Activated CD4-positive, alpha-beta T cell treated with anti-CD3 and anti-CD28 coated beads, Interleukin-2, Interleukin-4, amounts not matched to agents 100 ng/mL and 50 ng/mL, durations not matched to agents 16 hours and 8 hours (primary cell): ENCODE measurements around the gene NFIA.

ENCODE experiments used
- DNase-seq: peaks from one replicate; pipeline ENCODE4 v3.0.0-alpha.2; 2020; ENCODE audit warnings: low spot score

The NFIA gene

DNA sequence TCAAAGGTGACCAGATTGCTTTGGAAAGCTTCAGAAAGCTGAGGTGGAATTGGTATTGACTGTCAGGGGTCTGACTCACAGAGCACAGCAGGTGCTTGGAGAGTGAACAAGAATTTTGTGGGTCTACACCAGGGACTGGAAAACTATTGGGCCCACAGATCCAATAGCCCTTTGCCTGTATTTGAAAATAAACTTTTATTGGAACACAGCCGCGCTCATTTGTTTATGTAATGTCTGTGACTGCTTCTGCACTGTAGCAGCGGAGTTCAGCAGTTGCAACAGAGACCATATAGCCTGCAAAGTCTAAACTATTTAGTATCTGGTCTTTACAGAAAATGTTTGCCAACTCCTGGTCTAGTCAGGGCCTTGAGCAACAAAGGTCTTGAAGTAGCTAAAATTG, 315.6 kb downstream of the NFIA start:
- DNase-seq = no peak

DNA sequence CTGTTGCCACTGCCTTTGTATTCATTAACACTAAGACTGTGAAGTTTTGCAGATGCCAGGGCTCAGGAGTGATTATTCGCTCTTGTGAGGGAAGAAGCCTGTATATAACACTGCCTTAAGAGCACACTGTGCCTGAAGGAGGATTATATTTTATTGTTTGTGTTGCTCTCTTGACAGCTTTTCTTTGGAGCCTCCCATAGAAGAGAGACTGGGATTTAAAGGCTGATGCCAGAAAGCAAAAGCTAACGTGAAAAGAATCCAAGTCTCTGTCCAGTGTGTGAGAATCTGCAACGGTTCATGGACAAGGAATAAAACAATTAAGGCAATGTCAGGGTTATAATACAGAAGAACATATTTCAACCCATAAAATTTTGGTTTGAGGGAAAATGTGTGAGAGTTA, 316.8 kb downstream of the NFIA start:
- DNase-seq = no peak

DNA sequence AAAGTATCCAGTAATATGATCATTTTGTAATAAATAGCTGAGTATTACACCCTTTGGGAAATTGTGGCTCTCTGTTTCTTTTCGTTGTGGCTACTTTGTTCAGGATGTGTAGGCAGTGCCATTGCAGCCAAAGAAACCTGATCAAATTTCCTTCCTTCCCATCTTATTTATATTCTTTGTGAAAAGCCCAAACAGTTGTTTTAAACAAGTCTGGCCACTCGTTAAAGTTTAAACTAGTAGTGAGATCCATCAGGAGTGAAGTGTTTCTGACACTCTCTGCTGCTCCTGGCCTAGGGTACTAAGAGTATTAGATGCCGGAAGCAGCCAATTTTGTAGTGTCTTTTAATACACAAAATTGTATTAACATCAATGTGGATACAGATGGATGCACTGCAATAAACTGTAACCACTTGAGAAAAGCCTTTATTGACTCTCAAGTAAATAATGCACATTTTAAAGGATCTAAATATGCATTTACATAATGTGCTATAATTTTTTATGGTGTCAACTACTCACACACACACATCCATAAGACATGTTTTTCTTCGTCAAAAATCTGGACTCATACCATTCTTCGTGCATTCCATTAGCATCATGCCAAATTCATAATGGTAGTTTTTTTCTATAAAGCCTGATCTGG, 317.9 kb downstream of the NFIA start:
- no peak for DNase-seq

DNA sequence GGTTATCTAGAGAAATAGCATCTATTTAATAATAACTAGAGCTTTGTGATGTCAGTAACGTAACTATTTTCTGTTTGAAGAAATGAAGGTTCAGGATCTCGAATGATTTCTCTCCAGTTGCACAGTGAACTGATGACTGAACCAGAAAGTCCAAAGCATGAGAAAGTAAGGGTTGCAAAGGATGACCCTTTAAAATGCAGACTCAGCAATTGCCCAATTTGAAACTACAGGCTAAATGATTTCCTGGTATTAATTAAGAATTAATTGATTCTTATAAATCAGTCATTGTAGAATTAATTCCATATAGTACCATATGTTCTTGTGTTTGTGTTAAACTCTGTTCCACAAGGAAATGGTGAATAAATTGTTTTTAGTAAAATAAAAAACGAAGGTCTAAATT, 318.6 kb downstream of the NFIA start:
- DNase-seq = no peak

DNA sequence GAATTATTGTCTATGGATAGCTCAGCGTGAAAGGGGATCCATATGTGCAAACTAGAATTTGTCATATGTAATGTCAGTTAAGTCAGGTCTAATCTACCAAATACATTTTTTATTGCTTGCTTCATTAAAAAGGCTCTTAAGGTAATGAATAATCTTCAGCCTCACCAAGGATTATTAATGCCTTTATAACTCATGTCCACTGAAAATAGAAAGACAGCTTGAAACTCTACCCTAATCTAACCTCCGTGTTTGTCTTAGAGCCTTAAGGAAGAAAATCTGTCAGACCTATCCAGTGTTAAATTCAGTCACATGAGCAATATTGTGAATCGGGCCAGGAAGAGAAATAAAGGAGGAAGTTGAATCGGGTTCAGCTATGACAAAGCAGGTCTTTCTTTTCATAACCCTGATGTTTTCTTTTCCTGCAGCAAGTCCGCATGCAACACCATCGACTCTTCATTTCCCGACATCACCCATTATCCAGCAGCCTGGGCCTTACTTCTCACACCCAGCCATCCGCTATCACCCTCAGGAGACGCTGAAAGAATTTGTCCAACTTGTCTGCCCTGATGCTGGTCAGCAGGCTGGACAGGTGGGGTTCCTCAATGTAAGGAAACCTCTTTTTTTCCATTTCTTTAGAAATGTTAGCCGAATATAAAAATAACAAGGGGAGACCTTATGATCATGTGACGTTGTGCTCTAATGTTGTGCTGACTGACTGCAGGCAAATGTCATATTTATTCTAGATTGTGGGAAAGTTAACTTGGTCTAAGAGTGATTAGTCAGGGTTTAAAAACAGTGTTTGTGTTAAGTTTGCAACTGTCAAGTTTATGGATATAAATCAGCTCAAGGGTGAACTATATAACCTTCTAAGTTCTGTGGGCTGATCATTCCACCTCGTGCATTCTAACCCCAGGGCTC, 321.6 kb downstream of the NFIA start:
- DNase-seq = no peak

DNA sequence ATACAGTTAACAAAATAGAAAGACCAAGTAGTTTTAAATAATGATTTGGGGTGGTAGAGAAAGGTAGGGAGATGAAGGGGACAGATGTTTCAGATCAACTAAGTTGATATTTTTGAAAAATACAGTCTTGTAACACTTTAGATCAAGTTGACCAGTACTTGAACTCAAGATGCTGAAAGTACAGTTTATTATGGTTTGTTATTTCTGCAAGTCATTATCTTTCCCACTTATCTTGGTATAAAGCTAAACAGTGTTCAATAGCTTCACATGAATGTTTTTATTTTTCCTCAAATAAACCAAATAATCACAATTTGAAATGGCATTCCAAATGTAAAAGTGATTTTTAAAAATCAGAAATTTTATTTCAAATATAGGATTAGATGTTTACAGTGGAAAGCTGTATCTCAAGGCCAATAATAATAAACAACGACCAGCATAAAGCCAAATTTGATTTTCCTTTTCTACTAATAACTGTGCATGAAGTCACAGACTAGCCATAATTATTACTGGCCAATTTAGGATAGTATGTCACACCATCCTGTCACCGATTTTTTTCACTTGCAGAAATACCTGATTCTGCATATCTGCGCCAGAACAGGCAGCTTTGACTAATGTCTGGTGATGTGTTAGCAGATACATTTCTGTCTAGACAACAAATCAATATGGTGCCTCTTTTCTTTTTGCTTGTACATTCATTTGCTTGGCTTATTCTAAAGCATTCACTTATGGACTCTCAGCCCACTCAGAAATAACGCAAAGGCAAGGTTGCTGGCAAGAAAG, 322.4 kb downstream of the NFIA start:
- no peak for DNase-seq

DNA sequence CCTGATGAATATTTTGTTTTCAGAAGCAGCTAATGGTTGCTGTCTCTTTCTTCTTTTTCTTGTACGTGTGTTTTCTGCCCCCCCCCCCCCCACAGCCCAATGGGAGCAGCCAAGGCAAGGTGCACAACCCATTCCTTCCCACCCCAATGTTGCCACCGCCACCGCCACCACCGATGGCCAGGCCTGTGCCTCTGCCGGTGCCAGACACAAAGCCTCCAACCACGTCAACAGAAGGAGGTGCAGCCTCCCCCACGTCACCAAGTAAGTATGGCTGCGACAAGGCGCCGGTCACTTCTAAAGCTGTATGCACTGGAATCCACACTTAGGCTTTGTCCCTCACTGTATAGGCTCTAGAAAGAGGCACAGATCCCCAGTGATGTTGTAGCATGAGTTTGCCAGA, 324.1 kb downstream of the NFIA start:
- DNase-seq = no peak

DNA sequence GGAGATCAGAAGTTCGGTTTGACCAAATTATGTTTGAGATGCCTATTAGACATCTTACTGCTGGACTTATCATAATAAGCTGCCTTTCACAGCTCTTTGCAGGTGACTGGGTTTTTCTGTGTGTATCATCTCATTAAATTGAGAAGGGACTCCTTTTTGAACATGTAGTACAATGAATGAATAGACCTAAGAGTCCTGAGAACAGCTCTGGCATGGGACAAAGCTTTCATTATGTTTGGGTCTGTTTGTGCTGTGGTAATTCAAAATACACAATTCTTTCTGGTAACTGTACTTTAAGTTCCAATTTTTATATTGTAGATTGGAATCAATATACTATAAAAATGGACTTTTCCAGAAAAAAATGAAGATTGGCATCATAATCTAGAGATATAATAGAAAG, 330.2 kb downstream of the NFIA start:
- no peak for DNase-seq

DNA sequence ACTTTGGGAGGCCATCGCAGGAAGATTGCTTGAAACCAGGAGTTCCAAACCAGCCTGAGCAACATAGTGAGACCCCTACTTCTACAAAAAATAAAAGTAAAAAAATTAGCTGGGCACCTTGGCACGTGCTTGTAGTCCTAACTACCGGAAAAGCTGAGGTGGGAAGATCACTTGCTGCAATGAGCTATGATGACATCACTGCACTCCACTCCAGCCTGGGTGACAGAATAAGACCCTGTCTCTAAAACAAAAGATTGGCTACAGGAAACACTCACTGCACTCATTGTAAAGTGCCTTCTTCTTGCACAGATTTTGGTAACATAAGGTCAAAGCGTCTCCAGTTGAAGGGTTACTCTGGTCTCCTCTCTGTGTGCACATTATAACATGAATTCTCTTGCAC, 336.8 kb downstream of the NFIA start:
- no peak for DNase-seq

DNA sequence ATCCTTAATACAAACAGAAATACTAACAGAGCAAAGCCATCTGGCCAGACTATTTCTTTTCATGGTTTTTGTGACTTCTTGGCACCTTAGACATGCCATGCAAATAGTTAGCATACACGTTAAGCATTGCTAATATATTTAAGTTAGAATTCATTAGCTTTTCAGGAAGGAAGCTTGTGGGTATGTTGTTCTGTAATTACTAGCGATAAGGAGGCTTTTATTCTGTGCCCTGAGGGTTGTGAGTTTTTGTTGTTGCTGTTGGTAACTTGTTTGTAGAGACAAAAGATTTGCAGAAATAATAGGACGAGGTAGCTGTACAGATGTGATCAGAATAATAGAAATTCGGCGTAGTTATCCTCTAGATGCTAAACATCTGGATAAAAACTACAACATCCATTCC, 337.3 kb downstream of the NFIA start:
- no peak for DNase-seq

DNA sequence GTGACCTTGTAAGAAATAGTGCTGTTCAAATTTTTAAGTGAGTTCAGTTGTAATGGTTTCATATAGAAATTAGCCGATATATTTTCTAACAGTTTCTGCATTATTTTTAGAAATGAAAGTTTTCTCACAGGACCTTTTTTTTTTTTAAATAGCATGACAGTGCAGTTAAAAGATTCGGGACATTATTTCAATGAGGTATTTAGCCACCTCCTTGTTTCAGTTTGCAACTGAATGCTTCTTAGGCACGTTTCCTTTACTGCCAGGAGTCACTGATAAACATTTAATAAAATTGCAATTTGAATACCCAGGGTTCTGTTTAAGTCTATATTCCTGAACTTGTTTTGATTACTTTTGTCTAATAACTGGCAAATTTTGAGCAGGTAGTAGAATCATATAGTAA, 337.9 kb downstream of the NFIA start:
- DNase-seq = no peak

DNA sequence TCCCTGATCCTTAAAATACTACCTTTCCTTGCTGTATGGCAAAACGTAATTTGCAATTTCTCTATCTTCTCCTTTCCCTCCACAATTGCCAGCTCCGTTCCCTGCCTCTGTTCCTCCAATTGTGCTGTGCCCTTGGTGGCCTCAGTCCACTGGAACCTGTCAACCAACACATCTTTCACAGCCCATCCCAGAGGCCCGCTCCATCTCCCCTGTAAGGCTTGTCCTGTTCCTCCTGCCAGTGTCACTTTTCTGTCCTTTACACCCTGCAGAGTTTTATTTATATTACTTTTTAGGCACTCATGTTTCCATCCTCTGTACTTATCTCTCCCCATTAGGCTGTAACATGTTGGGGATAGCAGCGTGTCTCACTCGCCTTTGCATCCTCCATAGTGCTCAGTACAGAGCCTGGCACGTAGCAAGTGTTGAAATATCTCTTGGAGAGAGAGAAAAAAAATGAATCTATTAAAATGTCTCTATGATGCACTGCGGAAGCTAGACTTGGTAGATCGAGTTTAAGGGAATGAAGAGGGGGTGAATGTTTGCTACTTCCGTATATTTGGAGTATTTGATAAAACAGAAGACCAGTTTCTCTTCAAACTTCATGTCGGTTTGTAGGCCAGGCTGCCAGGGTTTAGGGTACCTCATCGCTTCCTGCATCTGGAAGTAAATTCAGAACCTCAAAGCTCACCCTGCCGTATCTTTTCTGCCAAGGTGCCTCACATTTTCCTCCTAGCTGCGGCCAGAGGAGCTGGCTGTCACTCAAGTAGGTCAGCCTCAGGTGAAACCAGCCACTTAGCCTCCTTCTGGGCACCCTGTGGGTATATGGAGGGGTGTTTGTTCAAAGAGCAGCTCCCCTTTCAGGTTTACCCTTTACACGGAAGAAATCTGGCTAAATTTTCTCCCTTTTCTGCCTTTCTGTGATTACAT, 338.8 kb downstream of the NFIA start:
- no peak for DNase-seq

DNA sequence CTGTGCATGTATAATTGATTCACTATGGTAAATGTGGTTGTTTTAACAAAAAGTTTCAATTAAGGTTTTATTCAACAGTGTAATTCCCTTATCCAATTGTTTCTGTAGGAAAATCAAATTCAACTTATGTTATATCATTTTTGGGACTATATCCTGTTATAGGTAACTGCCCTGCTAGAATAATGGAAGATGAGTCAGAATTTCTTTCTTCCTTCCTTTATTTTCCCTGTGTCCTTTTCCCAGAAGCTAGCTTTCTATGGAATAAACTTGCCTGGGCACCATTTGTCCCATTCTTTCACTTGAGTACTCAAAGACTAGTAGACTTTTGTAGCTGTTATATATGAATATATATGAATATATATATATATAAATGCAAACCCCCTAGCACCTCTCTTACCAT, 341.3 kb downstream of the NFIA start:
- no peak for DNase-seq

DNA sequence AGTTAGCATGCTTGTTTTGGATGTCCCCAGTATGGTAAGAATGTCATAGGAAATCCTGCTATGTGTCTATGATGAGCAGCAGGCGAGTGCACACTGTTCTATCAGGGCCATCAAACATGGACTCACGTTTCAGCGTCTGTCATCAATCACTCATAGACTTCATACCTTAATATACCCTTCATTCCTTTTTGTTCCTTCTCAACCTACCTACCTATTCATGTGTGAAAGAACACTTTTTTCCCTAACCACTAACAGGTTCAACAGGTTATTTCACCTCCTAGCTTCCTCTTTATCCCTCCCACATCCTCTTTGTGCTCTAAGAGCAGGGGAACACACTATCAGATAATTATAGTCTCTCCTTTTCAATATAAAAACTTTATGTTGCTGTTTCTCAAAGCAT, 342.0 kb downstream of the NFIA start:
- DNase-seq = no peak

DNA sequence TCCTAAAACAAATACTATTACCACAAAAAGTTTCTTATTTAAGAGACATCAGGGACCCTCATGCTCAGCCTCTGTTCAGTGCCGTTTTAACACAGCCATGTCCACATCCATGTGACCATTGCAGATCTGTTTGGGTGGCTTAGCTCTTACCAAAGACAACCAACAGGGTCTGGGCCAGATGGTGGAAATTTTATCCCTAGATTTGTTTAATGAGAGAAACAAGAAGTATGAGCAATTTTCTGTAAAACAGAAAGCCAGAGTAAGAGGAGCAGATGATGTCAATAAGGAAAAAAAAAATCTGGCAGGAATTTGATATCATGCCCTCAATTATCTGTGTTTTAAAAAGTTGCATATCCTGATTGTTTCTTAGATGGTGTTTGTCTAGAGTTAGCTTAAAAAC, 342.7 kb downstream of the NFIA start:
- no peak for DNase-seq

DNA sequence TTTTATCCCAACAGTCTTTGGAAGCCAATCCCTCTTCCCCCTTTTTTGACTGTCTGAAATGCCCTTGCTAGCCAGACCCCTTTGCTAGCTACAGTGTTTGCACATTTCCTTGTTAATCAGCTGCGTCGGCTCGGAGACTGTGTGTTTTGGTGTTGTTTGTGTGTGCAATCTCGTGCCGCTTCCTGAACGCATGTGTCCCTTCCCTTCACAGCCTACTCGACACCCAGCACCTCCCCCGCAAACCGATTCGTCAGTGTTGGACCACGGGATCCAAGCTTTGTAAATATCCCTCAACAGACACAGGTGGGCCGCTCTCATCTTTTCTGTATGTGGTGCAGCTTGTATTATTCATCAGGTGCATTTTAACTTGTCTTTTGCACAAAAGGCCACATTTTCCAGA, 343.9 kb downstream of the NFIA start:
- no peak for DNase-seq

DNA sequence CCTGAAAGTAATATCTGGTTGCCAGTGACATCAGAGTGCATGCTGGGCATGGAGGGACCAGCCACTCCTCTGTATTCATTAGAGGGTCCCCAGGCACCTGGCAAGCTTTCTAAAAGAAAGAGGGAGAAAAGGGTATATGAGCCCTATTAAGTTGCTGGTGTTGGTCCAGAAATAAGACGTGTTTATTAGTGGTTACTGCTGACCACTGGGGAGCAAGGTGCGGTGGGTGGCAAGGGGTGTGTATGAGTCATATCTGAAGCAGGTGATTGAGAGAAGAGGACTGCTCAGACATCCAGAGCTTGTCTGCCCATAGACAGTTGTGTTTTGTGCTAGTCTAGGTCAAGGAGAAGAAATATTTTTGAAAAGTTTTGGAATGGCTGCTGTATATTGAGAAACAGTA, 344.5 kb downstream of the NFIA start:
- no peak for DNase-seq

DNA sequence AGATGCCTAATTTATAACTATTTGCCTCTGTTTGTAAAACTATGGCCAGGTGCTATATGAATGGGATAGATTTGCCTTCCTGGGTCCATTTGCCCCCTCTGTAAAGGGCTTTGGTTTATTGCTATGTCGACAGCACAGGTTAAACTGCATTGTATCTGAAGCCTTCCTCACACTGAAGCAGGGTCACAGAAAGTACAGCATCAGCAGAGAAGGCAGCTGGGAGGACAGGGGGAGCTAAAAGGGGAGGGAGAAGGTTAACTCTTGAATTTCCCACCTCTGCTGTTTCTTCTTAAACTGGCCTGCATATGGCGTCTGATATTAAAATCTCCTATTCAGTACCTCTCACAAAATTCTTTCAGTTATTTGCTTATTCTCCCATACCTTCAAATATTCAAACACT, 345.1 kb downstream of the NFIA start:
- no peak for DNase-seq

DNA sequence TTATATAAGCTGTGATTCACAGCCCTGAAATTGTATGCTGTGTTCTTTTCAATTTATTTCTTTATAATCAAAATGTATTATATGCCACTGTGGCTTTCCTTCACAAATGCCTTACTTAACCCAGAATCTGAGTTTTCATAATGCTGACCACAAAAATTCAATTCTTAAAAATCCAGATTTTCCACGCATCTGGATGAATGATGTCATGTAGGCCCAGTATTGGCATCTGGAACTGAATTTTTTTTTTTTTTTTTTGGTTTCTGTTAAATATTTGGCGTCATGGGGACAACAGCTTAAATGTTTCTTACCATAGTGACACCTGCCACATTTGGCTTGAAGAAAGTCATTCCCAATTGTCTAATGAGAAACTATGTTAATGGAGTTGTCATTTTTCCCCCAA, 345.8 kb downstream of the NFIA start:
- no peak for DNase-seq

DNA sequence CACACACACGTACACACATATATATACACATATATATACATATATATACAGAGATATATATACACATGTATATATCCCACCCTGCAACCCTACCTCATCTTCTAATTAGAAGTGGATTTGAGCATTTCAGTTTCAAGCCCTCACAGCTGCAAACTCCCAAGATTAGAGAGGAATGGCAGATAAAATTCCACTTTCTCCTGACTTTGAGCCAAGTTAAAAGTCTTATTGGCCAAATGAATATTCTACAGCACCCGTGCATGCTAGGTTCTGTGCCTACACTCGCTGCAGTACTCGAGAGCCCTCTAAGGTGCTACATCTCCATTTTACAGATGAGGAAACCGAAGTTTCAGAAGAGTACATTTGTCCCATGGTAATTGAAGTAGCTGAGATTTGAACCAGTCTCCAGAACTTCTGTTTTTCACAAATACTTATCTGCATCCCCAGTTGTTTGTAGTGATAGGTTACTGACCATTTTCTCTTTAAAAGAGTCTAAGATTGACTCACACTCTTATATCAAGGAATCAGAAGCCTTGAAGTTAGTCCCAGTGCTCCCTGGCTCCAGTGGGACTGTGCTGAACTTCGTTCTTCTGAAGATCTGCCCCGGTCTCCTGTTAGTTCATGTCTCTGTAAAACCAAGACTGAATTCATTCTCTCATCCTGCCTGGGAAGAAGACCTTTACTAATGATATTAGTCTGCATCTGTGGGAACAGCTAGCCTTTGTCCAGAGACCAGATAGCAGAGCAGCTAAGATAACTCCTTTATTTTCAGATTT, 350.4 kb downstream of the NFIA start:
- no peak for DNase-seq

DNA sequence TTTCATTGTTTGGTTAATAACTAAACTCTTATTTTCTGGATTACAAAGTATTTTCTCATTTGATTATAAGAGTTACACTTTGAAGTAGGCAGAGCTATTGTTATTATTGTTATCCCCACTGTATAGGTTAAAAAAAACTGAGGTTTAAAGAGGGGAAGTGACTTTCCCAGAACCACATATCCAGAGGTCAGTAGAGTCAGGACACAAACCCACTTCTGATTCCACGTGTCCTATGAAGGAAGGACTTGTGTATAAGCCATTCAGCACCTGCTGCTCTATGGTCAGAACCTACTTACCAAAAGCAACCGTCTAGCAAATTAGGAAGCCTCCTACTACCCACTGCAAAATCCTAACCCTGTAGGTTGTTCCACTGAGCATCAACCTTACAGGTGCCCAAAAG, 351.3 kb downstream of the NFIA start:
- no peak for DNase-seq
